Right lobe of liver (tissue), 6 donors: ENCODE data around the gene NCKAP5. TPM values are rescaled to one million over a fixed set of nuclear protein-coding genes. Genes with fewer than 3 reads are reported as not detected.

Source experiments
- ATAC-seq, 4 donors: fragments of 200-7000 bp; cut with Tn5 transposase; one replicate each; pipeline ENCODE4 v1.9.1; 2020; ENCODE audit warnings: mild to moderate bottlenecking in 4 of 4, moderate library complexity in 4 of 4
- DNase-seq, 3 donors: peaks; one replicate each; pipeline ENCODE4 v3.0.0-alpha.2; 2020
- H3K27ac ChIP-seq, 3 donors: fragments of 200-600 bp; one replicate each; pipeline ENCODE4 v1.8.0; 2022
- H3K27me3 ChIP-seq, 2 donors: fragments of 200-600 bp; one replicate each; pipeline ENCODE4 v1.8.0; 2022
- H3K36me3 ChIP-seq, 4 donors: fragments of 200-600 bp; sonication (generic) in 1 of 4; one replicate each; pipeline versions ENCODE4 v1.5.1 to v1.8.0; 2017 to 2022; ENCODE audit warnings: control low read depth in 1 of 4
- H3K4me1 ChIP-seq, 4 donors: fragments of 200-600 bp; sonication (generic) in 1 of 4; one replicate each; pipeline versions ENCODE4 v1.5.1 to v1.8.0; 2017 to 2022; ENCODE audit warnings: control low read depth in 1 of 4
- H3K4me3 ChIP-seq, 3 donors: fragments of 200-600 bp; one replicate each; pipeline ENCODE4 v1.8.0; 2022
- H3K9me3 ChIP-seq, 4 donors: fragments of 200-600 bp; sonication (generic) in 1 of 4; one replicate each; pipeline versions ENCODE4 v1.5.1 to v1.8.0; 2017 to 2022; ENCODE audit warnings: control low read depth in 1 of 4
- POLR2A ChIP-seq: fragments of 450-650 bp; IDR thresholded peaks from one replicate; pipeline ENCODE4 v1.6.1; 2017; ENCODE audit warnings: antibody characterized with exemption, mild to moderate bottlenecking
- WGBS: methylation state at CpG from one replicate; pipeline ENCODE4 v1.1.6; 2018; ENCODE audit warnings: low coverage, low lambda C conversion rate; ENCODE audit not compliant: insufficient coverage; ENCODE audit errors: missing lambda C conversion rate; 5-methylcytosine and 5-hydroxymethylcytosine counted together
- intact Hi-C, 2 donors: fragments of 100-400 bp; cut with DNase I; formaldehyde crosslinking; loops; one replicate each; pipeline versions ENCODE4 v1.11.2 to v1.14.1; 2022
- total RNA-seq, 6 experiments: library from RNA; depleted of rRNA in 2 of 6; stranded (reverse); fragments of >200 nt in 2 of 6; fragmentation: NEBNext Ultra II Directional in 3 of 6; extraction: Animal tissue kit (Norgen Biotek cat#: 25700) in 3 of 6; gene quantifications; one replicate each; pipeline versions ENCODE4 v1.1.0 to v1.2.4, GENCODE V29; 2016 to 2023
- TF ChIP-seq, protein P1 (sequence below), 4 donors: fragments of 200-600 bp in 3 of 4; fragments of 450-650 bp in 1 of 4; IDR thresholded peaks; one replicate each; pipeline versions ENCODE4 v1.5.1 to v1.8.0; 2016 to 2022; ENCODE audit warnings: antibody characterized with exemption in 4 of 4, mild to moderate bottlenecking in 2 of 4
- donor health status: DM: no; HTN: yes; CAD: no.
- donor health status: DM: no; HTN: no; CAD: no.
- donor health status: DM: no; HTN: no; CAD: no.
- donor health status: DM: no; HTN: yes; CAD: no.
- donor health status: DM: no; HTN: yes; CAD: no.

Gene NCKAP5
- total RNA-seq, 6 experiments from 2014 or later = 3.6 to 11.7 (median 6.9) TPM

DNA sequence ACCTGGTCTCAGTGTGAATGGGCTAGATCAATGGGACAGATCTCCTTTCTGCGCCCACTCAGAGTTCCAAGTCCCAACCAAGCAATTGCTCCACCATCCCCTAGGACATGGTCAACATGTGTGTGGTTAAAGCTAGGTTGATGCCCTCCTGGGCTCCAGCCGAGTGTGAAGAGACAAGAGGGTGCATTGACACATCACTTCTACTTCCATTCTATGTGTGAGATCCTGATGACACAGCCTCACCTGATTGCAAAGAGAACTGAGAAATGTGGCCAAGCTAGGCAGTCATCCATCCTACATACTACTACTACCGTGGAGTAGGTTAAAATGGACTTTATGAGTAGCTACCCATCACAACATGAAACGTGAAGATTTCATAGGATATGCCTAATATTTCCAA, 106.8 kb downstream of the NCKAP5 start:
- Histone ChIP-seq H3K27me3 (no peaks in the 10 kb centered on the region), H3K4me1 (no peaks in the 10 kb centered on the region), H3K9me3 (no peaks in the 10 kb centered on the region), H3K4me3 (no peak overlapping the region), H3K36me3 (no peaks in the 10 kb centered on the region), H3K27ac (no peak overlapping the region)
- TF ChIP-seq, protein P1, sequence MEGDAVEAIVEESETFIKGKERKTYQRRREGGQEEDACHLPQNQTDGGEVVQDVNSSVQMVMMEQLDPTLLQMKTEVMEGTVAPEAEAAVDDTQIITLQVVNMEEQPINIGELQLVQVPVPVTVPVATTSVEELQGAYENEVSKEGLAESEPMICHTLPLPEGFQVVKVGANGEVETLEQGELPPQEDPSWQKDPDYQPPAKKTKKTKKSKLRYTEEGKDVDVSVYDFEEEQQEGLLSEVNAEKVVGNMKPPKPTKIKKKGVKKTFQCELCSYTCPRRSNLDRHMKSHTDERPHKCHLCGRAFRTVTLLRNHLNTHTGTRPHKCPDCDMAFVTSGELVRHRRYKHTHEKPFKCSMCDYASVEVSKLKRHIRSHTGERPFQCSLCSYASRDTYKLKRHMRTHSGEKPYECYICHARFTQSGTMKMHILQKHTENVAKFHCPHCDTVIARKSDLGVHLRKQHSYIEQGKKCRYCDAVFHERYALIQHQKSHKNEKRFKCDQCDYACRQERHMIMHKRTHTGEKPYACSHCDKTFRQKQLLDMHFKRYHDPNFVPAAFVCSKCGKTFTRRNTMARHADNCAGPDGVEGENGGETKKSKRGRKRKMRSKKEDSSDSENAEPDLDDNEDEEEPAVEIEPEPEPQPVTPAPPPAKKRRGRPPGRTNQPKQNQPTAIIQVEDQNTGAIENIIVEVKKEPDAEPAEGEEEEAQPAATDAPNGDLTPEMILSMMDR (IDR thresholded peaks at IDR 0.05) = no peak
- no peak for TF ChIP-seq POLR2A
- no peak for DNase-seq
- intact Hi-C loops = no loop called here
- 90% methylated on average over 4 of the region's 4 CpGs for WGBS
- no peak for ATAC-seq

DNA sequence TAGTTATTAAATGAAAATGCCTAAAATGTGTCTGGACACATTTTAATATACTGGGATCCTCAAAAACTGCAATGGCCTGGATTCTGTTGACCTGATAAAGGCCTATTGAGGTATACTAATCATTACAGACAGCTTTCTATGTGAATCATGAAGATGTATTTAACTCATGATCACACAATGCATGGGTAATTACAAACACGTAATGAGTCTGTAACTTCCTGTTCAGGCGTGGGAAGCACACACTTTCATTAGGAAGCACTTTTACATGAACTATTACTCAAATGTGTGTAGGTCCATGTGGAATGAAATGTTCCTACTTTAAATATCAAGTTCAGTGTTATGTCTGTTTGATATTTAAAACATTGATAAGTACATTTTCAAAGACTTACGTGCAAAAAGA, 108.7 kb downstream of the NCKAP5 start:
- 89% methylated on average over 3 of the region's 3 CpGs for WGBS
- Histone ChIP-seq H3K27ac (no peak overlapping the region), H3K27me3 (no peaks in the 10 kb centered on the region), H3K4me1 (no peaks in the 10 kb centered on the region), H3K4me3 (no peak overlapping the region), H3K9me3 (no peaks in the 10 kb centered on the region), H3K36me3 (no peaks in the 10 kb centered on the region)
- TF ChIP-seq, protein P1 (IDR thresholded peaks at IDR 0.05) = no peak
- no peak for TF ChIP-seq POLR2A
- no peak for DNase-seq
- intact Hi-C loops = no loop called here
- no peak for ATAC-seq

DNA sequence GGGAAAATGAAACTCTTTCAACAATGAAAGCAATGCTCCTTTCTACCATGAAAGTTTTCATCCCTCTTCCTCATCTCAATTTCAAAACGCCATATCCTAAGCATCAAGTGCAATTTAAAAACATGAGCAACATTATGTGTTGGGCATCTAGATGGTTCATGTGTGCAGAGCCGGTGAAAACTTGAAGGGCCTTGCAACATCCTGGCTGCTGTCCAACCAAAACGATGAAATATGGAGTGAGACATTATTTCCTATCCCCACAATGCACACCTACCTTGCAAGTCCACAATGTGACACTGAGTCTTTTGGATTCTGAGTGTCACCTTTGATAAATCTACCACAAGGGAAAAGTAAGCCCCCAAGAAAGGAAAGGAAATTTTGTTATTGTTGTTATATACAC, 110.0 kb downstream of the NCKAP5 start:
- TF ChIP-seq POLR2A = no peak
- TF ChIP-seq, protein P1 (IDR thresholded peaks at IDR 0.05) = no peak
- Histone ChIP-seq H3K4me1 (no peaks in the 10 kb centered on the region), H3K9me3 (no peaks in the 10 kb centered on the region), H3K4me3 (no peak overlapping the region), H3K27ac (no peak overlapping the region), H3K27me3 (no peaks in the 10 kb centered on the region), H3K36me3 (no peaks in the 10 kb centered on the region)
- WGBS = 28% methylated on average over 3 of the region's 3 CpGs
- ATAC-seq = no peak
- no peak for DNase-seq
- intact Hi-C loops = no loop called here

DNA sequence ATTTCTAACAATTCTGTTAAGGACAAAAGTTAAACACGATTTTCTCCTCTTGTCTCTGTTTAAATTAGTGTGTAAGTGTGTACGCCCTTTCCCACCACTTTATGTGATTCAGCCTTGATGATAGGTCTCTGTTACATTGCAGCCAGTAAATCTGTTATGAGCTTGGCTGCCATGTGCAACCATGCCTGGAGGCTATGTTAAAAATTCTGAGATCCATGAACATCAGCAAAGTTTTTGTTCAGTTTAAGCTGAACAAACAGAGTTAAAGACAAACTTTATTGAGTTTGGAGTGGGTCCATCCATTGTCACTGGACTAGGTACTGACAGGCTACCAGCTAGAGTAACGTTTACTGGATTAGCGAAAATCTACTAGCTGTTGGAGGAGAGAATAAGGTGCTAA, 110.4 kb downstream of the NCKAP5 start:
- no peak overlapping the region for H3K27ac ChIP-seq
- 88% methylated on average over 4 of the region's 4 CpGs for WGBS
- intact Hi-C loops = no loop called here
- no peaks in the 10 kb centered on the region for H3K9me3 ChIP-seq
- no peaks in the 10 kb centered on the region for H3K27me3 ChIP-seq
- H3K36me3 ChIP-seq = no peaks in the 10 kb centered on the region
- H3K4me1 ChIP-seq = no peaks in the 10 kb centered on the region
- no peak for DNase-seq
- no peak for ATAC-seq
- TF ChIP-seq, protein P1 (IDR thresholded peaks at IDR 0.05) = no peak
- no peak for TF ChIP-seq POLR2A
- H3K4me3 ChIP-seq = no peak overlapping the region

DNA sequence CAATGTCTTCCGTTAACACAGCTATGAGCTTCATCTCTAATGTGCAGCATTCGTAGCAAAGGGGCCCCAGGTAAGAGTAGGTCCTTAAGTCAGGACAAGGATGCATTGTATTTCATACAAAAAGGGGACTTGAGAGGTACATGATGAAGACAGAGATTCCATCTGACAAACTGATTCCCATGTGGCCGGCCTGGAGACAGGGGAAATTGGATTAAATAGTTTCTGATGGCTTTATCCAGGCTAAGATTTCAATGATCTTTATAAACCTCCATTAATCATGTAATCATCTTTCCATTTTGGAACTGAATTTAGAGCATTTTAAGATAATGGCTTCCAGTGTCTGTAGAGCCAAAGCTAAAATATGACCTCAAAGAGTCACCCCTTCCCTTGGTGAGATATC, 111.3 kb downstream of the NCKAP5 start:
- Histone ChIP-seq H3K27ac (no peak overlapping the region), H3K9me3 (no peaks in the 10 kb centered on the region), H3K4me1 (no peaks in the 10 kb centered on the region), H3K36me3 (no peaks in the 10 kb centered on the region), H3K27me3 (no peaks in the 10 kb centered on the region), H3K4me3 (no peak overlapping the region)
- WGBS = 82% methylated on average over 3 of the region's 3 CpGs
- intact Hi-C loops = no loop called here
- ATAC-seq (no peak), DNase-seq (no peak)
- TF ChIP-seq POLR2A = no peak
- TF ChIP-seq, protein P1 (IDR thresholded peaks at IDR 0.05) = no peak
